Gastroesophageal sphincter (tissue), 2 donors: ENCODE data around the gene PARPBP.
"Not testable (repeated sequence)": the region's sequence is repeated elsewhere in the genome, so short reads cannot be mapped to it uniquely, and the experiment has no call there.

ENCODE experiments used
- EP300 ChIP-seq: sonication (generic); formaldehyde crosslinking; IDR thresholded peaks from one replicate; pipeline ENCODE4 v1.6.1; 2017; ENCODE audit warnings: antibody characterized with exemption, mild to moderate bottlenecking
- POLR2A ChIP-seq, 2 donors: fragments of 450-650 bp; IDR thresholded peaks; one replicate each; pipeline ENCODE4 v1.6.1; 2017; ENCODE audit warnings: antibody characterized with exemption in 2 of 2, mild to moderate bottlenecking in 2 of 2, moderate library complexity in 1 of 2

GRCh38 chr12:102240859-102241258, 120.9 kb downstream of the PARPBP start:
- TF ChIP-seq EP300; POLR2A (IDR thresholded peaks at IDR 0.05): not testable (repeated sequence)
